Measurements from ENCODE around the gene MYH14.

Gene MYH14

GRCh38 chr19:50321831-50322230 lies 118.4 kb downstream of the MYH14 start:
- Histone ChIP-seq H2AFZ (ENCODE audit: low read depth, low read length, severe bottlenecking) (no peak overlapping the region), H3K36me3 (ENCODE audit: low read length) (no peaks in the 10 kb centered on the region), H3K4me3 (ENCODE audit: insufficient read depth, low read length, poor library complexity, severe bottlenecking) (no peak overlapping the region)

GRCh38 chr19:50322234-50322633 lies 118.8 kb downstream of the MYH14 start:
- no peaks in the 10 kb centered on the region for H3K9me3 ChIP-seq (ENCODE audit: insufficient read depth, low read length)
- no peak for TF ChIP-seq EZH2phosphoT487 (conservative IDR thresholded peaks at IDR 0.05; ENCODE audit: low read length)
- TF ChIP-seq CTCF (IDR thresholded peaks at IDR 0.05; ENCODE audit: insufficient read depth, low read length, poor library complexity, severe bottlenecking), result no peak
- no peaks in the 10 kb centered on the region for H3K9me2 ChIP-seq (replicated peaks; ENCODE audit: insufficient read depth, low read length)
- no peaks in the 10 kb centered on the region for H3K36me3 ChIP-seq (ENCODE audit: low read length)
- 0 out of 2 replicates have a peak, but pooled peaks cover 4% of the 10 kb centered on the region for H4K20me1 ChIP-seq (ENCODE audit: low read depth, low read length)
- no peak overlapping the region for H3K4me3 ChIP-seq (ENCODE audit: insufficient read depth, low read length, poor library complexity, severe bottlenecking)
- no peak overlapping the region for H3K27ac ChIP-seq (ENCODE audit: low read depth, low read length)
- H3K4me2 ChIP-seq (ENCODE audit: low read depth, low read length, poor library complexity, severe bottlenecking), result no peak overlapping the region
- H3F3A ChIP-seq (ENCODE audit: insufficient read depth), result no peaks in the 10 kb centered on the region
- H3K79me2 ChIP-seq (ENCODE audit: insufficient read depth, low read length), result 0 out of 2 replicates have a peak, but pooled peaks cover 3% of the 10 kb centered on the region
- H3K9ac ChIP-seq (ENCODE audit: low read length), result no peak overlapping the region
- no peak overlapping the region for H2AFZ ChIP-seq (ENCODE audit: low read depth, low read length, severe bottlenecking)
- no peaks in the 10 kb centered on the region for H3K27me3 ChIP-seq (ENCODE audit: low read length)

More at GRCh38 chr19:50321831-50322230, 118.4 kb downstream of the MYH14 start:
- H3K9ac ChIP-seq (ENCODE audit: low read length), result no peak overlapping the region
- H3K27me3 ChIP-seq (ENCODE audit: low read length), result no peaks in the 10 kb centered on the region
- 0 out of 2 replicates have a peak, but pooled peaks cover 3% of the 10 kb centered on the region for H3K79me2 ChIP-seq (ENCODE audit: insufficient read depth, low read length)
- H3K9me3 ChIP-seq (ENCODE audit: insufficient read depth, low read length), result no peaks in the 10 kb centered on the region
- H3K4me2 ChIP-seq (ENCODE audit: low read depth, low read length, poor library complexity, severe bottlenecking), result no peak overlapping the region
- no peak overlapping the region for H3K27ac ChIP-seq (ENCODE audit: low read depth, low read length)
- TF ChIP-seq EZH2phosphoT487 (conservative IDR thresholded peaks at IDR 0.05; ENCODE audit: low read length), result no peak
- TF ChIP-seq CTCF (IDR thresholded peaks at IDR 0.05; ENCODE audit: insufficient read depth, low read length, poor library complexity, severe bottlenecking), result no peak
- H3K9me2 ChIP-seq (replicated peaks; ENCODE audit: insufficient read depth, low read length), result no peaks in the 10 kb centered on the region
- H3F3A ChIP-seq (ENCODE audit: insufficient read depth), result no peaks in the 10 kb centered on the region
- H4K20me1 ChIP-seq (ENCODE audit: low read depth, low read length), result no peaks in the 10 kb centered on the region

GRCh38 chr19:50322931-50323781 lies 119.7 kb downstream of the MYH14 start:
- Histone ChIP-seq H2AFZ (ENCODE audit: low read depth, low read length, severe bottlenecking) (no peak overlapping the region), H3K27me3 (ENCODE audit: low read length) (no peaks in the 10 kb centered on the region), H3K79me2 (ENCODE audit: insufficient read depth, low read length) (0 out of 2 replicates have a peak, but pooled peaks cover 3% of the 10 kb centered on the region), H3F3A (ENCODE audit: insufficient read depth) (no peaks in the 10 kb centered on the region), H3K4me3 (ENCODE audit: insufficient read depth, low read length, poor library complexity, severe bottlenecking) (no peak overlapping the region), H3K4me2 (ENCODE audit: low read depth, low read length, poor library complexity, severe bottlenecking) (no peak overlapping the region), H4K20me1 (ENCODE audit: low read depth, low read length) (0 out of 2 replicates have a peak, but pooled peaks cover 9% of the 10 kb centered on the region), H3K9me2 (replicated peaks; ENCODE audit: insufficient read depth, low read length) (no peaks in the 10 kb centered on the region), H3K36me3 (ENCODE audit: low read length) (no peaks in the 10 kb centered on the region), H3K9me3 (ENCODE audit: insufficient read depth, low read length) (no peaks in the 10 kb centered on the region), H3K27ac (ENCODE audit: low read depth, low read length) (no peak overlapping the region), H3K9ac (ENCODE audit: low read length) (no peak overlapping the region)
- TF ChIP-seq EZH2phosphoT487 (conservative IDR thresholded peaks at IDR 0.05; ENCODE audit: low read length), result no peak

GRCh38 chr19:50323782-50324133 lies 120.3 kb downstream of the MYH14 start:
- Histone ChIP-seq H3K4me3 (ENCODE audit: insufficient read depth, low read length, poor library complexity, severe bottlenecking) (no peak overlapping the region), H4K20me1 (ENCODE audit: low read depth, low read length) (0 out of 2 replicates have a peak, but pooled peaks cover 9% of the 10 kb centered on the region), H3K36me3 (ENCODE audit: low read length) (no peaks in the 10 kb centered on the region), H3K27ac (ENCODE audit: low read depth, low read length) (no peak overlapping the region), H3K4me2 (ENCODE audit: low read depth, low read length, poor library complexity, severe bottlenecking) (no peak overlapping the region), H3K9ac (ENCODE audit: low read length) (no peak overlapping the region), H3K9me2 (replicated peaks; ENCODE audit: insufficient read depth, low read length) (no peaks in the 10 kb centered on the region), H3K9me3 (ENCODE audit: insufficient read depth, low read length) (no peaks in the 10 kb centered on the region), H3F3A (ENCODE audit: insufficient read depth) (no peaks in the 10 kb centered on the region), H3K79me2 (ENCODE audit: insufficient read depth, low read length) (0 out of 2 replicates have a peak, but pooled peaks cover 3% of the 10 kb centered on the region), H2AFZ (ENCODE audit: low read depth, low read length, severe bottlenecking) (no peak overlapping the region), H3K27me3 (ENCODE audit: low read length) (no peaks in the 10 kb centered on the region)
- TF ChIP-seq EZH2phosphoT487 (conservative IDR thresholded peaks at IDR 0.05; ENCODE audit: low read length), result no peak
- no peak for TF ChIP-seq CTCF (IDR thresholded peaks at IDR 0.05; ENCODE audit: insufficient read depth, low read length, poor library complexity, severe bottlenecking)
